ENCODE measurements around the gene EPB41L2.

Gene EPB41L2

GRCh38 chr6:130794010-130794697 is 268.9 kb downstream of the EPB41L2 start:
- no peak for DNase-seq (ENCODE audit: low spot score)
